GM12801 (cell line): ENCODE data around the gene EEIG1.

Source experiments
- CTCF ChIP-seq: IDR thresholded peaks from one replicate; pipeline ENCODE4 v1.5.1; 2011; ENCODE audit warnings: control low read depth; ENCODE audit not compliant: insufficient read length; ENCODE audit errors: extremely low read depth

The EEIG1 gene

GRCh38 chr9:127966416-127967150 lies 14.2 kb downstream of the EEIG1 start:
- no peak for TF ChIP-seq CTCF

GRCh38 chr9:127965953-127966352 lies 14.8 kb downstream of the EEIG1 start:
- no peak for TF ChIP-seq CTCF

- TF ChIP-seq CTCF: no peak
These were observed 17.3 kb downstream of the EEIG1 start for GRCh38 chr9:127963359-127964064.

- no peak for TF ChIP-seq CTCF
These were observed 17.8 kb downstream of the EEIG1 start for GRCh38 chr9:127963041-127963358.

GRCh38 chr9:127962278-127962677 lies 18.5 kb downstream of the EEIG1 start:
- TF ChIP-seq CTCF: no peak

- TF ChIP-seq CTCF: no peak
These were observed 19.1 kb downstream of the EEIG1 start for GRCh38 chr9:127961613-127962155.

GRCh38 chr9:127961155-127961490 lies 19.7 kb downstream of the EEIG1 start:
- no peak for TF ChIP-seq CTCF
